ENCODE measurements around the gene UBTF. TPM values are rescaled to one million over a fixed set of nuclear protein-coding genes. Genes with fewer than 3 reads are reported as not detected.

The UBTF gene
- total and polyA plus RNA-seq, 9 donors, result 29.6 to 128 (median 81.5) TPM

GRCh38 chr17:44183024-44183423 lies 36.5 kb downstream of the UBTF start:
- WGBS, 3 donors, result 76 to 85% (median 77%) methylated on average over 2 of the region's 2 CpGs

GRCh38 chr17:44178133-44178532 lies 41.3 kb downstream of the UBTF start:
- intact Hi-C loops (cut with DNase I), result no loop called here
- Histone ChIP-seq H3K4me3 (no peak overlapping the region), H3K27me3 (no peaks in the 10 kb centered on the region), H3K9me3 (no peaks in the 10 kb centered on the region), H3K4me1 (ENCODE audit: insufficient read depth) (no peaks in the 10 kb centered on the region), H3K27ac (no peak overlapping the region), H3K36me3 (no peaks in the 10 kb centered on the region)
- no peak for DNase-seq
- WGBS, 3 donors, result 82 to 93% (median 89%) methylated on average over 14 of the region's 14 CpGs
- TF ChIP-seq POLR2A (IDR thresholded peaks at IDR 0.05), result no peak
- no peak for TF ChIP-seq CTCF (IDR thresholded peaks at IDR 0.05)
- TF ChIP-seq EP300 (IDR thresholded peaks at IDR 0.05), result no peak

More at GRCh38 chr17:44183024-44183423, 36.5 kb downstream of the UBTF start:
- intact Hi-C loops (cut with DNase I), result no loop called here
- no peak overlapping the region for H3K27ac ChIP-seq
- TF ChIP-seq POLR2A (IDR thresholded peaks at IDR 0.05) (no peak), EP300 (IDR thresholded peaks at IDR 0.05) (no peak), CTCF (IDR thresholded peaks at IDR 0.05) (no peak)
- no peak for DNase-seq
- no peaks in the 10 kb centered on the region for H3K36me3 ChIP-seq
- H3K27me3 ChIP-seq, result no peaks in the 10 kb centered on the region
- H3K4me3 ChIP-seq, result no peak overlapping the region
- H3K9me3 ChIP-seq, result no peaks in the 10 kb centered on the region
- H3K4me1 ChIP-seq (ENCODE audit: insufficient read depth), result no peaks in the 10 kb centered on the region

GRCh38 chr17:44177640-44178039 lies 41.8 kb downstream of the UBTF start:
- Histone ChIP-seq H3K9me3 (no peaks in the 10 kb centered on the region), H3K4me3 (no peak overlapping the region), H3K4me1 (ENCODE audit: insufficient read depth) (no peaks in the 10 kb centered on the region), H3K27me3 (no peaks in the 10 kb centered on the region), H3K36me3 (no peaks in the 10 kb centered on the region), H3K27ac (no peak overlapping the region)
- DNase-seq, result no peak
- TF ChIP-seq CTCF (IDR thresholded peaks at IDR 0.05), result no peak
- TF ChIP-seq EP300 (IDR thresholded peaks at IDR 0.05), result no peak
- no peak for TF ChIP-seq POLR2A (IDR thresholded peaks at IDR 0.05)
- 90 to 96% (median 94%) methylated on average over 3 to 4 of the region's 4 CpGs for WGBS, 3 donors
- intact Hi-C loops (cut with DNase I), result no loop called here

GRCh38 chr17:44176671-44177501 lies 42.6 kb downstream of the UBTF start:
- H3K4me3 ChIP-seq, result no peak overlapping the region
- 91 to 92% (median 91%) methylated on average over 38 to 54 of the region's 54 CpGs for WGBS, 3 donors
- no peak overlapping the region for H3K27ac ChIP-seq
- H3K36me3 ChIP-seq, result no peaks in the 10 kb centered on the region
- intact Hi-C loops (cut with DNase I), result no loop called here
- H3K4me1 ChIP-seq (ENCODE audit: insufficient read depth), result no peaks in the 10 kb centered on the region
- TF ChIP-seq EP300 (IDR thresholded peaks at IDR 0.05) (no peak), CTCF (IDR thresholded peaks at IDR 0.05) (no peak)
- no peaks in the 10 kb centered on the region for H3K9me3 ChIP-seq
- no peaks in the 10 kb centered on the region for H3K27me3 ChIP-seq
- no peak for DNase-seq

Data from ovary (tissue), 9 donors.